ENCODE data around the gene LDLRAD3.

Gene LDLRAD3

GRCh38 chr11:36035999-36036398, 92.1 kb downstream of the LDLRAD3 start:
- no peak for TF ChIP-seq EGR1 (IDR thresholded peaks at IDR 0.05)
- no peak for TF ChIP-seq YY1 (IDR thresholded peaks at IDR 0.05; ENCODE audit: low read depth)
- no peak for TF ChIP-seq FOXM1 (IDR thresholded peaks at IDR 0.05; ENCODE audit: borderline replicate concordance, low read depth)
- no peak for TF ChIP-seq RAD21 (IDR thresholded peaks at IDR 0.05; ENCODE audit: low read depth)
- no peak for TF ChIP-seq TAF1 (IDR thresholded peaks at IDR 0.05; ENCODE audit: low read depth)
- TF ChIP-seq CREB1 (IDR thresholded peaks at IDR 0.05; ENCODE audit: low read depth), result no peak
- TF ChIP-seq, protein P1, sequence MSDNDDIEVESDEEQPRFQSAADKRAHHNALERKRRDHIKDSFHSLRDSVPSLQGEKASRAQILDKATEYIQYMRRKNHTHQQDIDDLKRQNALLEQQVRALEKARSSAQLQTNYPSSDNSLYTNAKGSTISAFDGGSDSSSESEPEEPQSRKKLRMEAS (IDR thresholded peaks at IDR 0.05), result no peak
- no peak for TF ChIP-seq CEBPB (IDR thresholded peaks at IDR 0.05)
- no peak for TF ChIP-seq TEAD4 (IDR thresholded peaks at IDR 0.05)
- no peak for TF ChIP-seq REST (IDR thresholded peaks at IDR 0.05; ENCODE audit: low read depth)
- TF ChIP-seq EP300 (IDR thresholded peaks at IDR 0.05; ENCODE audit: borderline replicate concordance), result no peak
- TF ChIP-seq, protein P2, sequence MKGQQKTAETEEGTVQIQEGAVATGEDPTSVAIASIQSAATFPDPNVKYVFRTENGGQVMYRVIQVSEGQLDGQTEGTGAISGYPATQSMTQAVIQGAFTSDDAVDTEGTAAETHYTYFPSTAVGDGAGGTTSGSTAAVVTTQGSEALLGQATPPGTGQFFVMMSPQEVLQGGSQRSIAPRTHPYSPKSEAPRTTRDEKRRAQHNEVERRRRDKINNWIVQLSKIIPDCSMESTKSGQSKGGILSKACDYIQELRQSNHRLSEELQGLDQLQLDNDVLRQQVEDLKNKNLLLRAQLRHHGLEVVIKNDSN (IDR thresholded peaks at IDR 0.05), result no peak
- no peak for TF ChIP-seq NFIC (IDR thresholded peaks at IDR 0.05)

DNA sequence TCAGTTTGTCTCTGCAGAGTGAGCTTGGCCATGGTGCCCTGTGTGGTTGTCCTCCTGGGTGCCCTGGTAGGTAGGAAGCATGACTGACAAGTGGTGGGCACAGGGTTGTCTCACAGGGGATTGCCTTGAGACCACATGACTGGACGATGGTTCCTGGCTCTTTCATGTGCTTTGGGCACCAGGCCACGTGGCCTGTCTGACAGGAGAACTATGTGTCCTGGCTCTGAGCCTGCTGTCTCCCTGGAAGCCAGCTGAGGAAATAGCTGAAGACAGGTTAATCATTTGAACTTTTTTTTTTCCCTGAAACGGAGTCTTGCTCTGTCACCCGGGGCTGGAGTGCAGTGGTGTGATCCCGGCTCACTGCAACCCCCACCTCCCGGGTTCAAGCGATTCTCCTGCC, 93.2 kb downstream of the LDLRAD3 start:
- TF ChIP-seq CEBPB (IDR thresholded peaks at IDR 0.05) (no peak), EP300 (IDR thresholded peaks at IDR 0.05; ENCODE audit: borderline replicate concordance) (no peak), NFIC (IDR thresholded peaks at IDR 0.05) (peak; percentile 28; the same call in 1 of the 2 replicates), YY1 (IDR thresholded peaks at IDR 0.05; ENCODE audit: low read depth) (no peak), TEAD4 (IDR thresholded peaks at IDR 0.05) (no peak), TCF12 (IDR thresholded peaks at IDR 0.05; ENCODE audit: low read depth) (no peak)
- TF ChIP-seq, protein P2 (IDR thresholded peaks at IDR 0.05), result peak; percentile 67
- TF ChIP-seq, protein P1 (IDR thresholded peaks at IDR 0.05), result 0 out of 2 replicates have a peak, but pooled peaks have one; percentile 36

DNA sequence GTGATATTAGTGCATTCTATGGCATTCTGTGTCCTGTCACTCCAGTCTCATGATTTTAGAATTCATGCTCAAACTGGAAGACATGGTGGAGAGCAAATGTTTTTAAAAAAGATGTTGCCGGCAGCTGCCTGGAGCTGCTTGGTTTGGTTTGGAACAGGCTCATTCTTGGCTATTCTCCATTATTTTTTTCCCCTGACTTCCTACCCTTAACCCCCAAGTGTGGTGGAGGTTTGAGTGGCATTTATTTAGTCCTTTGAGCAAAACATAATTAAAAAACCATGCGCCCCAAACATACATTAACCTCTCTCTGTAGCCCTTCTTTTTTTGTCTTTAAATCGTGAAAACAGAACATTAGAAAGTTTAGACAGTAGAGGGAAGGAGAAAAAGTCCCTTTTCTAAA, 94.7 kb downstream of the LDLRAD3 start:
- TF ChIP-seq REST (IDR thresholded peaks at IDR 0.05; ENCODE audit: low read depth), result no peak
- TF ChIP-seq TAF1 (IDR thresholded peaks at IDR 0.05; ENCODE audit: low read depth), result no peak
- TF ChIP-seq RAD21 (IDR thresholded peaks at IDR 0.05; ENCODE audit: low read depth), result no peak
- TF ChIP-seq, protein P1 (IDR thresholded peaks at IDR 0.05), result no peak
- no peak for TF ChIP-seq FOXM1 (IDR thresholded peaks at IDR 0.05; ENCODE audit: borderline replicate concordance, low read depth)
- TF ChIP-seq TCF12 (IDR thresholded peaks at IDR 0.05; ENCODE audit: low read depth), result no peak

- TF ChIP-seq, protein P2 (IDR thresholded peaks at IDR 0.05), result no peak
- TF ChIP-seq EP300 (IDR thresholded peaks at IDR 0.05; ENCODE audit: borderline replicate concordance) (no peak), FOXM1 (IDR thresholded peaks at IDR 0.05; ENCODE audit: borderline replicate concordance, low read depth) (no peak), EGR1 (IDR thresholded peaks at IDR 0.05) (no peak), RAD21 (IDR thresholded peaks at IDR 0.05; ENCODE audit: low read depth) (no peak), CREB1 (IDR thresholded peaks at IDR 0.05; ENCODE audit: low read depth) (no peak), ZBTB7A (IDR thresholded peaks at IDR 0.05; ENCODE audit: low read depth) (no peak), YY1 (IDR thresholded peaks at IDR 0.05; ENCODE audit: low read depth) (no peak), REST (IDR thresholded peaks at IDR 0.05; ENCODE audit: low read depth) (no peak)
Observed at GRCh38 chr11:36039471-36039870, 95.6 kb downstream of the LDLRAD3 start.
